ENCODE measurements around the gene TCEANC2.

- TF ChIP-seq CTCF (IDR thresholded peaks at IDR 0.05; ENCODE audit: low read depth, low read length) (no peak), EZH2phosphoT487 (IDR thresholded peaks at IDR 0.05; ENCODE audit: low read depth) (no peak)
Measured at GRCh38 chr1:54112705-54113368, 59.4 kb downstream of the TCEANC2 start.
